ENCODE results near the gene PIKFYVE.

DNA sequence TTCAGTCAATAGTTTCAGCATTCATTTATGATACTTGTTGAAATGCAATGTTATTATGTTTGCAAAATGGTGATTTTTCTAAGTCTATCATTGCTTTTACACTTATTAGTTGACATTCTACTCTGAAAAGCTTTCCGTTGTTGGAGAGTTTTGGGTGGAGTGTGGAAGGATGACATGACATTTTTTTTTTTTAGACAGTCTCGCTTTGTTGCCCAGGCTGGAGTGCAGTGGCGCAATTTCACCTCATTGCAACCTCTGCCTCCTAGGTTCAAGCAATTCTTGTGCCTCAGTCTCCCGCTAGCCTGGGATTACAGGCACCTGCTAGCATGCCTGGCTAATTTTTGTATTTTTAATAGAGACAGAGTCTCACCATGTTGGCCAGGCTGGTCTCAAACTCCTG lies 29.8 kb downstream of the PIKFYVE start:
- TF ChIP-seq, protein P1, sequence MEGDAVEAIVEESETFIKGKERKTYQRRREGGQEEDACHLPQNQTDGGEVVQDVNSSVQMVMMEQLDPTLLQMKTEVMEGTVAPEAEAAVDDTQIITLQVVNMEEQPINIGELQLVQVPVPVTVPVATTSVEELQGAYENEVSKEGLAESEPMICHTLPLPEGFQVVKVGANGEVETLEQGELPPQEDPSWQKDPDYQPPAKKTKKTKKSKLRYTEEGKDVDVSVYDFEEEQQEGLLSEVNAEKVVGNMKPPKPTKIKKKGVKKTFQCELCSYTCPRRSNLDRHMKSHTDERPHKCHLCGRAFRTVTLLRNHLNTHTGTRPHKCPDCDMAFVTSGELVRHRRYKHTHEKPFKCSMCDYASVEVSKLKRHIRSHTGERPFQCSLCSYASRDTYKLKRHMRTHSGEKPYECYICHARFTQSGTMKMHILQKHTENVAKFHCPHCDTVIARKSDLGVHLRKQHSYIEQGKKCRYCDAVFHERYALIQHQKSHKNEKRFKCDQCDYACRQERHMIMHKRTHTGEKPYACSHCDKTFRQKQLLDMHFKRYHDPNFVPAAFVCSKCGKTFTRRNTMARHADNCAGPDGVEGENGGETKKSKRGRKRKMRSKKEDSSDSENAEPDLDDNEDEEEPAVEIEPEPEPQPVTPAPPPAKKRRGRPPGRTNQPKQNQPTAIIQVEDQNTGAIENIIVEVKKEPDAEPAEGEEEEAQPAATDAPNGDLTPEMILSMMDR (IDR thresholded peaks at IDR 0.05) = no peak
- TF ChIP-seq POLR2AphosphoS5 (IDR thresholded peaks at IDR 0.05; ENCODE audit: low read depth, low read length) (no peak), SIN3A (IDR thresholded peaks at IDR 0.05; ENCODE audit: borderline replicate concordance, insufficient read depth, low read depth, low read length) (no peak), TCF7L2 (IDR thresholded peaks at IDR 0.05; ENCODE audit: low read depth, low read length) (no peak)
- TF ChIP-seq, protein P2, sequence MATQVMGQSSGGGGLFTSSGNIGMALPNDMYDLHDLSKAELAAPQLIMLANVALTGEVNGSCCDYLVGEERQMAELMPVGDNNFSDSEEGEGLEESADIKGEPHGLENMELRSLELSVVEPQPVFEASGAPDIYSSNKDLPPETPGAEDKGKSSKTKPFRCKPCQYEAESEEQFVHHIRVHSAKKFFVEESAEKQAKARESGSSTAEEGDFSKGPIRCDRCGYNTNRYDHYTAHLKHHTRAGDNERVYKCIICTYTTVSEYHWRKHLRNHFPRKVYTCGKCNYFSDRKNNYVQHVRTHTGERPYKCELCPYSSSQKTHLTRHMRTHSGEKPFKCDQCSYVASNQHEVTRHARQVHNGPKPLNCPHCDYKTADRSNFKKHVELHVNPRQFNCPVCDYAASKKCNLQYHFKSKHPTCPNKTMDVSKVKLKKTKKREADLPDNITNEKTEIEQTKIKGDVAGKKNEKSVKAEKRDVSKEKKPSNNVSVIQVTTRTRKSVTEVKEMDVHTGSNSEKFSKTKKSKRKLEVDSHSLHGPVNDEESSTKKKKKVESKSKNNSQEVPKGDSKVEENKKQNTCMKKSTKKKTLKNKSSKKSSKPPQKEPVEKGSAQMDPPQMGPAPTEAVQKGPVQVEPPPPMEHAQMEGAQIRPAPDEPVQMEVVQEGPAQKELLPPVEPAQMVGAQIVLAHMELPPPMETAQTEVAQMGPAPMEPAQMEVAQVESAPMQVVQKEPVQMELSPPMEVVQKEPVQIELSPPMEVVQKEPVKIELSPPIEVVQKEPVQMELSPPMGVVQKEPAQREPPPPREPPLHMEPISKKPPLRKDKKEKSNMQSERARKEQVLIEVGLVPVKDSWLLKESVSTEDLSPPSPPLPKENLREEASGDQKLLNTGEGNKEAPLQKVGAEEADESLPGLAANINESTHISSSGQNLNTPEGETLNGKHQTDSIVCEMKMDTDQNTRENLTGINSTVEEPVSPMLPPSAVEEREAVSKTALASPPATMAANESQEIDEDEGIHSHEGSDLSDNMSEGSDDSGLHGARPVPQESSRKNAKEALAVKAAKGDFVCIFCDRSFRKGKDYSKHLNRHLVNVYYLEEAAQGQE (IDR thresholded peaks at IDR 0.05; ENCODE audit: insufficient read depth in 1 of 2, low read depth in 2 of 2, low read length in 1 of 2) = no peak
